ENCODE data around the gene GNAT1.

Gene GNAT1

GRCh38 chr3:50201573-50202315, 10.3 kb downstream of the GNAT1 start:
- Histone ChIP-seq H3K4me3 (ENCODE audit: low read depth, low read length) (no peak overlapping the region), H2AFZ (no peak overlapping the region), H3K4me2 (ENCODE audit: low read length) (no peak overlapping the region), H3K9ac (no peak overlapping the region), H3K9me3 (ENCODE audit: control insufficient read depth, low read length) (no peaks in the 10 kb centered on the region), H3K79me2 (no peaks in the 10 kb centered on the region), H3K27me3 (ENCODE audit: control insufficient read depth, insufficient read depth, low read length) (no peaks in the 10 kb centered on the region), H3K4me1 (no peaks in the 10 kb centered on the region), H3K36me3 (ENCODE audit: control insufficient read depth, insufficient read depth, low read length) (no peaks in the 10 kb centered on the region), H3K27ac (no peak overlapping the region)
- no peak for TF ChIP-seq CTCF (IDR thresholded peaks at IDR 0.05)

- Histone ChIP-seq H3K4me1 (no peaks in the 10 kb centered on the region), H3K27me3 (ENCODE audit: control insufficient read depth, insufficient read depth, low read length) (no peaks in the 10 kb centered on the region), H3K4me3 (ENCODE audit: low read depth, low read length) (no peak overlapping the region), H3K36me3 (ENCODE audit: control insufficient read depth, insufficient read depth, low read length) (no peaks in the 10 kb centered on the region), H2AFZ (no peak overlapping the region), H3K4me2 (ENCODE audit: low read length) (no peak overlapping the region), H3K27ac (no peak overlapping the region), H3K79me2 (no peaks in the 10 kb centered on the region), H3K9ac (no peak overlapping the region), H3K9me3 (ENCODE audit: control insufficient read depth, low read length) (no peaks in the 10 kb centered on the region)
- TF ChIP-seq CTCF (IDR thresholded peaks at IDR 0.05), result no peak
Measured at GRCh38 chr3:50202353-50203112, 11.1 kb downstream of the GNAT1 start.

GRCh38 chr3:50203113-50203808, 11.9 kb downstream of the GNAT1 start:
- no peak overlapping the region for H3K9ac ChIP-seq
- H3K9me3 ChIP-seq (ENCODE audit: control insufficient read depth, low read length), result no peaks in the 10 kb centered on the region
- no peak overlapping the region for H3K4me3 ChIP-seq (ENCODE audit: low read depth, low read length)
- no peaks in the 10 kb centered on the region for H3K36me3 ChIP-seq (ENCODE audit: control insufficient read depth, insufficient read depth, low read length)
- no peaks in the 10 kb centered on the region for H3K79me2 ChIP-seq
- H3K27ac ChIP-seq, result no peak overlapping the region
- no peaks in the 10 kb centered on the region for H3K27me3 ChIP-seq (ENCODE audit: control insufficient read depth, insufficient read depth, low read length)
- no peak for TF ChIP-seq CTCF (IDR thresholded peaks at IDR 0.05)
- no peaks in the 10 kb centered on the region for H3K4me1 ChIP-seq
- no peak overlapping the region for H2AFZ ChIP-seq
- no peak overlapping the region for H3K4me2 ChIP-seq (ENCODE audit: low read length)

GRCh38 chr3:50203809-50204803, 12.7 kb downstream of the GNAT1 start:
- H3K4me2 ChIP-seq (ENCODE audit: low read length), result no peak overlapping the region
- no peak for TF ChIP-seq CTCF (IDR thresholded peaks at IDR 0.05)
- H3K9me3 ChIP-seq (ENCODE audit: control insufficient read depth, low read length), result no peaks in the 10 kb centered on the region
- H3K27me3 ChIP-seq (ENCODE audit: control insufficient read depth, insufficient read depth, low read length), result no peaks in the 10 kb centered on the region
- no peak overlapping the region for H3K27ac ChIP-seq
- no peaks in the 10 kb centered on the region for H3K4me1 ChIP-seq
- H3K36me3 ChIP-seq (ENCODE audit: control insufficient read depth, insufficient read depth, low read length), result no peaks in the 10 kb centered on the region
- no peaks in the 10 kb centered on the region for H3K79me2 ChIP-seq
- H2AFZ ChIP-seq, result no peak overlapping the region
- H3K4me3 ChIP-seq (ENCODE audit: low read depth, low read length), result no peak overlapping the region
- no peak overlapping the region for H3K9ac ChIP-seq

Measured in parathyroid adenoma (tissue), 2 donors.